ENCODE results near the gene LSM10.
A peak's percentile ranks its signal among the peaks of the same experiment; 100 is the strongest.

LSM10 gene

GRCh38 chr1:36351227-36351977, 46.3 kb downstream of the LSM10 start:
- DNase-seq (ENCODE audit: low read depth in 2 of 2): no peak

GRCh38 chr1:36350659-36351226, 47.0 kb downstream of the LSM10 start:
- DNase-seq (ENCODE audit: low read depth in 2 of 2): peak; percentile 19 to 23

- DNase-seq (ENCODE audit: low read depth in 2 of 2): no peak
Measured at GRCh38 chr1:36349839-36350238, 47.9 kb downstream of the LSM10 start.

GRCh38 chr1:36349241-36349671, 48.5 kb downstream of the LSM10 start:
- DNase-seq (ENCODE audit: low read depth in 2 of 2): no peak

GRCh38 chr1:36346741-36347370, 50.9 kb downstream of the LSM10 start:
- DNase-seq (ENCODE audit: low read depth in 2 of 2): no peak

- no peak for DNase-seq (ENCODE audit: low read depth in 2 of 2)
Measured at GRCh38 chr1:36345353-36345752, 52.4 kb downstream of the LSM10 start.

GRCh38 chr1:36344395-36344680, 53.4 kb downstream of the LSM10 start:
- no peak for DNase-seq (ENCODE audit: low read depth in 2 of 2)

GRCh38 chr1:36343651-36344394, 53.9 kb downstream of the LSM10 start:
- no peak for DNase-seq (ENCODE audit: low read depth in 2 of 2)

All from stimulated activated CD4-positive, alpha-beta T cell treated with anti-CD3 and anti-CD28 coated beads, Interleukin-1b, Interleukin-23, amount 100 ng/mL, for 1 hour (primary cell).